ENCODE measurements around the gene RARRES1.

Gene RARRES1

DNA sequence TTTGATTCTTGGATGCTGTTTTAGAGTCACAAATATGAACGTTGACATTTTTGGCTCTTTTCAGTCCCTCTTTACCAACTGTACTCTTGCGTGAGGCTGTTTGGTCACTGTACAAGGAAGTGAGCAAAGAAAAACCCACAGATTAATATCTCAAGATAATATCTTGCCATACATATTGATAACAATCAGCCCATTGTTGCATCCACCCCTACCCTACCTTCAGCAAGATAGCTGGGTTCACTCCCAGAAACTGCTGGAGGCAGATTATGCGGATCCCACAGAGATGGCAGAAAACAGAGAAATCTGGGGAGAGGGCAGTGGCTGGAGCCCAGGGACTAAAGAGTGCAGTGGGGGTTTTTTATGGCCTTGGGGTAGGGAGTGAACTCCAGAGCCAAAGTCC lies 39.7 kb upstream of the RARRES1 start:
- POLR2A ChIA-PET, result no interaction called here
- TF ChIP-seq NFRKB (IDR thresholded peaks at IDR 0.05) (no peak), ELF4 (IDR thresholded peaks at IDR 0.05) (no peak), HDGF (IDR thresholded peaks at IDR 0.05; ENCODE audit: borderline replicate concordance) (no peak), LEF1 (IDR thresholded peaks at IDR 0.05; ENCODE audit: borderline replicate concordance) (no peak), SP1 (IDR thresholded peaks at IDR 0.05) (no peak), ARNT (IDR thresholded peaks at IDR 0.05) (no peak), FOXM1 (IDR thresholded peaks at IDR 0.05; ENCODE audit: borderline replicate concordance) (no peak), SUZ12 (IDR thresholded peaks at IDR 0.05) (no peak), ZNF384 (IDR thresholded peaks at IDR 0.05) (no peak), FOXA1 (IDR thresholded peaks at IDR 0.05) (no peak), L3MBTL2 (conservative IDR thresholded peaks at IDR 0.05) (no peak), FOXK2 (IDR thresholded peaks at IDR 0.05) (no peak)
- CTCF ChIA-PET, result no interaction called here
- no peak for DNase-seq (ENCODE audit: extremely low spot score)

DNA sequence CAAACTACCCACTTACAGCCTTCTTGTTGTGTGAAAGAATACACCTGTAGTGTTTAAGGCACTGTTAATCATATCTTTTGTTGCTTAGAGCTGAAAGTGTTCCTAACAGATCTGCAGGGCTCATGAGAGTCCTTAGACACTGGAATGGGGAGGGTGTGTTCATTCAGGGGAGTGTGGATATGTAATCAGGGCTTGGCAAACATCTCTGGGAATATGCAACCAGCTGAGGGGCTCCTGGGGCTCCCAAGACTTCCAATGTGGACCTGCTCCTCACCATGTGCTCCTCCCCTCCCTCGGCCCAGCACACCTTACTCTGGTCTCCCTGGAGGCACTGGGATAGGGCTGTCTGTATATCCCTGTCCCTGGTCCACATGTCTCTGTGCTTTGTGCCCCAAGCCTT lies 39.3 kb upstream of the RARRES1 start:
- no peak for TF ChIP-seq ARNT (IDR thresholded peaks at IDR 0.05)
- TF ChIP-seq TARDBP (IDR thresholded peaks at IDR 0.05), result no peak
- no peak for TF ChIP-seq SP1 (IDR thresholded peaks at IDR 0.05)
- no peak for TF ChIP-seq LEF1 (IDR thresholded peaks at IDR 0.05; ENCODE audit: borderline replicate concordance)
- no peak for TF ChIP-seq FOXM1 (IDR thresholded peaks at IDR 0.05; ENCODE audit: borderline replicate concordance)
- CTCF ChIA-PET, result no interaction called here

DNA sequence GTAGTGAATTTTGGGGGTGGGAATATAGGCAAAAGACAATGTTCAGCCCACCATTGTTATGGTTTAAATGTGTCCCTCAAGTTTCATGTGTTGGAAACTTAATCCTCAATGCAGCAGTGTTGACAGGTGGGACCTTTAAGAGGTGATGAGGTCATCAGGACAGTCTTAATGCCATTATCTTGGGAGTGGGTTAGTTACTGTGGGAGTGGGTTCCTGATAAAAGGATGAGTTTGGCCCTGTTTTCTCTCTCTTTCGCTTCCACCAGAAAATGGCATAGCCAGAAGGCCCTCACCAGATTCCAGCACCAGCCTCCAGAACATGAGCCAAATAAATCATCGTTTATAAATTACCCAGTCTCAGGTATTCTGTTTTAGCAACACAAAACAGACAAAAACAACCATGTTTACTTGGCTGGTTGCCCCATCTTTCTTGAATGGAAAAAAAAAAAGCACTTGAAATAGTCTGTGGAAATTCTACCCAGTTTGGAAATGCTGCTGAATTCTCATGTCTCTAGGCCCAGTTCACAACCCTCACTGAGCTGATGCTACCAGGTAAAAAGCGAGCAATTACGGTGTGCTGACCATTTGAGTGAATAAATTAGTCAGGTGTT lies 38.6 kb upstream of the RARRES1 start:
- TF ChIP-seq NFRKB (IDR thresholded peaks at IDR 0.05), result no peak
- no peak for TF ChIP-seq ARNT (IDR thresholded peaks at IDR 0.05)
- no peak for TF ChIP-seq FOXK2 (IDR thresholded peaks at IDR 0.05)
- no peak for TF ChIP-seq SUZ12 (IDR thresholded peaks at IDR 0.05)
- TF ChIP-seq, protein P1, sequence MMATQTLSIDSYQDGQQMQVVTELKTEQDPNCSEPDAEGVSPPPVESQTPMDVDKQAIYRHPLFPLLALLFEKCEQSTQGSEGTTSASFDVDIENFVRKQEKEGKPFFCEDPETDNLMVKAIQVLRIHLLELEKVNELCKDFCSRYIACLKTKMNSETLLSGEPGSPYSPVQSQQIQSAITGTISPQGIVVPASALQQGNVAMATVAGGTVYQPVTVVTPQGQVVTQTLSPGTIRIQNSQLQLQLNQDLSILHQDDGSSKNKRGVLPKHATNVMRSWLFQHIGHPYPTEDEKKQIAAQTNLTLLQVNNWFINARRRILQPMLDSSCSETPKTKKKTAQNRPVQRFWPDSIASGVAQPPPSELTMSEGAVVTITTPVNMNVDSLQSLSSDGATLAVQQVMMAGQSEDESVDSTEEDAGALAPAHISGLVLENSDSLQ (IDR thresholded peaks at IDR 0.05), result no peak
- TF ChIP-seq LEF1 (IDR thresholded peaks at IDR 0.05; ENCODE audit: borderline replicate concordance), result no peak
- no peak for TF ChIP-seq FOXA1 (IDR thresholded peaks at IDR 0.05)
- TF ChIP-seq L3MBTL2 (conservative IDR thresholded peaks at IDR 0.05), result no peak
- no peak for TF ChIP-seq ELF4 (IDR thresholded peaks at IDR 0.05)
- TF ChIP-seq HDGF (IDR thresholded peaks at IDR 0.05; ENCODE audit: borderline replicate concordance), result no peak
- no peak for TF ChIP-seq FOXM1 (IDR thresholded peaks at IDR 0.05; ENCODE audit: borderline replicate concordance)
- TF ChIP-seq CTBP1 (IDR thresholded peaks at IDR 0.05; ENCODE audit: borderline replicate concordance), result no peak
- no peak for TF ChIP-seq TARDBP (IDR thresholded peaks at IDR 0.05)
- TF ChIP-seq ZNF384 (IDR thresholded peaks at IDR 0.05), result no peak
- no peak for TF ChIP-seq SP1 (IDR thresholded peaks at IDR 0.05)
- TF ChIP-seq BHLHE40 (IDR thresholded peaks at IDR 0.05; ENCODE audit: borderline replicate concordance), result no peak
- no peak for DNase-seq (ENCODE audit: extremely low spot score)
- CTCF ChIA-PET, result interaction anchor here (0.6 kb wide), 1 partner anchor 10 kb away, joined by 3 read pairs; no protein-coding TSS in a partner anchor
- POLR2A ChIA-PET, result no interaction called here

More for the DNA sequence above, 39.3 kb upstream of the RARRES1 start:
- POLR2A ChIA-PET, result no interaction called here
- DNase-seq (ENCODE audit: extremely low spot score), result no peak

DNA sequence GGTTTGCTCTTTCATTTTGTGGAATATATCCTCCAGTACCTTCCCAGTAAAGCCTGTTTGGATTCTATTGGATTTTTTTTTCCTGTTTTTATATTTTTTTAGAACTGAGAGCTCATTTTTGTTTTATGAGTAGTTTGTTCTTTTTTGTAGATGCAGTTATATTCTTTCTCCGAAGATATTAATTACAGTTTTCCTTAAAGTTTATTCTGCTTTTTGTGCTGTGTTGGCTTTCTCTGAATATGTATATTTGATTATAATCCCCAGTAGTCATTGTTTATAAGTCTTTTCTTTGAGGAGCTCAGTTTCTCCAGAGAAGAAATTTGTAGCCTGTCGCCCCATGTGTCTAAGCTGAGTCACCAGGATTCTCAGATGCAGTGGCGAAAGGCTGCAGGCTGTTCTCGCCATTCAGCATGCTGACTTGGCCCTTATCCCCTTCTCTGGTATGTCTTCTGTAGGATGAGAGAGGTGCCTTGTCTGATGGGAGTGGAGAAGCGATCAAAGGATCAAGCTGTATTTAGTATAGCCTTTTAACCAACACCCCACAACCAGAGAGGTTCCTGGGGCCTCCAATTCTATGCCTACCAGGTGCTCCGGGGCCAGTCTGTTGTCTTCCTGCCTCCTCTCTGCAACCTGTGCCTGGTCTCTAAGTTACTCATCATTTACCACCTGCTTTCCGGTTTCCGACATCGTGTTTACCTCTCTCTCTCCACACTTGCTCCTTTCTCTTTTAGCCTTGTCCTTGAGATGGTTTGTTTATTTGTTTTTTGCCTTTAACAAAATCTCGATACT lies 37.9 kb upstream of the RARRES1 start:
- CTCF ChIA-PET, result interaction anchor here (0.6 kb wide), 1 partner anchor 10 kb away, joined by 3 read pairs; no protein-coding TSS in a partner anchor
- POLR2A ChIA-PET, result no interaction called here
- no peak for DNase-seq (ENCODE audit: extremely low spot score)

DNA sequence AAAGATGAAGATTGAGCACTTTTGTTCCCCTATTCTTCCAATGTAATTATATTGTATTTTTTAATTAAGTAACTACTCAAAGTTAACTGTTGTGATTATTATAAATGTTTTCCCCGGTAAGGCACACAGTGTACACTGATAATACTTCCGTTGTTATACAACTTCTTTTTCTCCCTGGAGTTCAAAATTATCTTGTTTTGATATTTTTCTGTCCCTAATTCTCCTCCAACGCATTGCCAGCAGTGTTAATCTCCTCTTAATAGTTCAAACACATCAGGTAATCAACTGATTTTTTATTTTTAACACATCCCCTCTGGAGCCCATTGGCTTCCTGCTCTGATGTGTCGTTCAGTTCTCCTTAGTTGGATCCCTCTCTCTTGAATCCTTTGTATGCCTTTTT lies 37.3 kb upstream of the RARRES1 start:
- ChIA-PET POLR2A (no interaction called here), CTCF (no interaction called here)
- TF ChIP-seq LEF1 (IDR thresholded peaks at IDR 0.05; ENCODE audit: borderline replicate concordance) (no peak), L3MBTL2 (conservative IDR thresholded peaks at IDR 0.05) (no peak), ARNT (IDR thresholded peaks at IDR 0.05) (no peak), CTBP1 (IDR thresholded peaks at IDR 0.05; ENCODE audit: borderline replicate concordance) (no peak), FOXK2 (IDR thresholded peaks at IDR 0.05) (no peak), TARDBP (IDR thresholded peaks at IDR 0.05) (no peak), FOXM1 (IDR thresholded peaks at IDR 0.05; ENCODE audit: borderline replicate concordance) (no peak), SUZ12 (IDR thresholded peaks at IDR 0.05) (no peak), NFRKB (IDR thresholded peaks at IDR 0.05) (no peak), HDGF (IDR thresholded peaks at IDR 0.05; ENCODE audit: borderline replicate concordance) (no peak), ZNF384 (IDR thresholded peaks at IDR 0.05) (no peak), SP1 (IDR thresholded peaks at IDR 0.05) (no peak), ELF4 (IDR thresholded peaks at IDR 0.05) (no peak), BHLHE40 (IDR thresholded peaks at IDR 0.05; ENCODE audit: borderline replicate concordance) (no peak), FOXA1 (IDR thresholded peaks at IDR 0.05) (no peak)
- TF ChIP-seq, protein P1 (IDR thresholded peaks at IDR 0.05), result no peak
- DNase-seq (ENCODE audit: extremely low spot score), result no peak

More for the DNA sequence above, 37.9 kb upstream of the RARRES1 start:
- no peak for TF ChIP-seq LEF1 (IDR thresholded peaks at IDR 0.05; ENCODE audit: borderline replicate concordance)
- no peak for TF ChIP-seq L3MBTL2 (conservative IDR thresholded peaks at IDR 0.05)
- no peak for TF ChIP-seq FOXA1 (IDR thresholded peaks at IDR 0.05)
- no peak for TF ChIP-seq TARDBP (IDR thresholded peaks at IDR 0.05)
- TF ChIP-seq BHLHE40 (IDR thresholded peaks at IDR 0.05; ENCODE audit: borderline replicate concordance), result no peak
- no peak for TF ChIP-seq ZNF384 (IDR thresholded peaks at IDR 0.05)
- TF ChIP-seq SUZ12 (IDR thresholded peaks at IDR 0.05), result no peak
- TF ChIP-seq SP1 (IDR thresholded peaks at IDR 0.05), result no peak
- no peak for TF ChIP-seq FOXM1 (IDR thresholded peaks at IDR 0.05; ENCODE audit: borderline replicate concordance)
- TF ChIP-seq ELF4 (IDR thresholded peaks at IDR 0.05), result no peak
- TF ChIP-seq, protein P1 (IDR thresholded peaks at IDR 0.05), result no peak
- TF ChIP-seq FOXK2 (IDR thresholded peaks at IDR 0.05), result no peak
- no peak for TF ChIP-seq CTBP1 (IDR thresholded peaks at IDR 0.05; ENCODE audit: borderline replicate concordance)
- TF ChIP-seq ARNT (IDR thresholded peaks at IDR 0.05), result no peak
- TF ChIP-seq NFRKB (IDR thresholded peaks at IDR 0.05), result no peak
- TF ChIP-seq HDGF (IDR thresholded peaks at IDR 0.05; ENCODE audit: borderline replicate concordance), result no peak

All from HEK293T (cell line).